Measurements from ENCODE around the gene KDM4C. TPM values are rescaled to one million over a fixed set of nuclear protein-coding genes. Genes with fewer than 3 reads are reported as not detected.

Gene KDM4C
- total RNA-seq, 1 experiment from 2014 or later = 16.8 TPM

GRCh38 chr9:6997330-6997729 lies 239.6 kb downstream of the KDM4C start:
- Histone ChIP-seq H3K27ac (ENCODE audit: low read depth, low read length) (no peak overlapping the region), H3K36me3 (ENCODE audit: control insufficient read depth in 1 of 2, insufficient read depth in 2 of 2, low read length in 2 of 2) (no peaks in the 10 kb centered on the region), H3K9me3 (ENCODE audit: control insufficient read depth in 1 of 2, insufficient read depth in 1 of 2, low read depth in 1 of 2, low read length in 2 of 2) (no peaks in the 10 kb centered on the region), H3K4me3 (replicated peaks in 1 of 2; ENCODE audit: low read depth in 1 of 2, low read length in 2 of 2) (no peak overlapping the region), H3K4me1 (ENCODE audit: control insufficient read depth in 1 of 2, insufficient read depth in 2 of 2, low read length in 2 of 2) (no peaks in the 10 kb centered on the region), H3K79me2 (ENCODE audit: insufficient read depth, low read length) (no peaks in the 10 kb centered on the region), H3K27me3 (ENCODE audit: insufficient read depth, low read length) (no peaks in the 10 kb centered on the region), H4K20me1 (ENCODE audit: insufficient read depth) (no peaks in the 10 kb centered on the region), H3K9me2 (ENCODE audit: insufficient read depth) (no peaks in the 10 kb centered on the region), H3K9ac (ENCODE audit: low read length) (no peak overlapping the region), H3K4me2 (ENCODE audit: low read length) (no peak overlapping the region), H2AFZ (ENCODE audit: low read depth, low read length, poor library complexity, severe bottlenecking) (no peak overlapping the region)
- ChIA-PET CTCF (no interaction called here), POLR2A (no interaction called here), RAD21 (ENCODE audit: low non-redundant PET in 1 of 2, low total read pairs in 2 of 2, uncharacterized antibody in 2 of 2, unreplicated experiment in 2 of 2) (no interaction called here)
- DNase-seq (ENCODE audit: low read depth, low spot score) (no peak), ATAC-seq (no peak)
- TF ChIP-seq ELF1 (IDR thresholded peaks at IDR 0.05; ENCODE audit: borderline replicate concordance, low read depth) (no peak), POLR2AphosphoS5 (IDR thresholded peaks at IDR 0.05; ENCODE audit: low read depth, low read length) (no peak), SIN3A (IDR thresholded peaks at IDR 0.05; ENCODE audit: low read depth) (no peak), ZNF274 (IDR thresholded peaks at IDR 0.05; ENCODE audit: low read depth, low read length) (no peak), EZH2phosphoT487 (IDR thresholded peaks at IDR 0.05; ENCODE audit: borderline replicate concordance) (no peak), TCF7L2 (IDR thresholded peaks at IDR 0.05; ENCODE audit: borderline replicate concordance, extremely low read depth, insufficient read depth, insufficient read length) (no peak), ZBTB33 (IDR thresholded peaks at IDR 0.05; ENCODE audit: extremely low read depth, insufficient replicate concordance, low read length) (no peak), YY1 (IDR thresholded peaks at IDR 0.05; ENCODE audit: extremely low read depth, insufficient replicate concordance, low read depth, low read length) (no peak), CEBPB (IDR thresholded peaks at IDR 0.05; ENCODE audit: low read depth) (no peak), ATF3 (IDR thresholded peaks at IDR 0.05) (no peak)
- intact Hi-C loops (cut with micrococcal nuclease) = no loop called here
- BruUV-seq (replicated peaks) = no TSS peak
